Common myeloid progenitor, CD34-positive (primary cell): ENCODE results near the gene DTNB.
"Not testable (repeated sequence)": the region's sequence is repeated elsewhere in the genome, so short reads cannot be mapped to it uniquely, and the experiment has no call there.

Experiments used
- CTCF ChIA-PET: fragments of 350-600 bp; sonication (Branson Sonifier 250); formaldehyde crosslinking; loops from one replicate; lab custom pipeline; 2021; ENCODE audit warnings: antibody characterized with exemption; lab: Charles Lee
- POLR2A ChIA-PET: fragments of 350-600 bp; sonication (Branson Sonifier 250); formaldehyde crosslinking; loops from one replicate; lab custom pipeline; 2021; ENCODE audit warnings: antibody characterized with exemption; lab: Charles Lee
- DNase-seq, 3 donors: peaks; one replicate each; pipeline versions ENCODE4 v3.0.0 to v3.0.0-alpha.2; 2013
- H3K27ac ChIP-seq, 2 experiments: 1 replicate in 1 of 2; 2 replicates in 1 of 2; pipeline ENCODE4 v1.7.0; 2013; ENCODE audit warnings: inconsistent platforms in 2 of 2, low read length in 2 of 2, mild to moderate bottlenecking in 2 of 2, low read depth in 1 of 2, moderate library complexity in 1 of 2; ENCODE audit not compliant: severe bottlenecking in 2 of 2, insufficient read depth in 1 of 2, poor library complexity in 1 of 2
- H3K27me3 ChIP-seq, 5 experiments: replicated peaks in 2 of 5; 1 replicate in 3 of 5; 2 replicates in 2 of 5; pipeline versions ENCODE4 v1.6.1 to v1.7.0; 2013; ENCODE audit warnings: low read length in 4 of 5, mild to moderate bottlenecking in 2 of 5, moderate library complexity in 2 of 5, inconsistent platforms in 1 of 5; ENCODE audit not compliant: insufficient read depth in 5 of 5, control insufficient read depth in 4 of 5
- H3K36me3 ChIP-seq, 4 experiments: 1 replicate in 2 of 4; 2 replicates in 2 of 4; pipeline versions ENCODE4 v1.6.1 to v1.7.0; 2013; ENCODE audit warnings: low read length in 3 of 4, control low read depth in 1 of 4, mild to moderate bottlenecking in 1 of 4; ENCODE audit not compliant: control insufficient read depth in 4 of 4, insufficient read depth in 4 of 4
- H3K4me1 ChIP-seq, 4 experiments: 1 replicate in 3 of 4; 2 replicates in 1 of 4; pipeline versions ENCODE4 v1.6.1 to v1.7.1; 2013; ENCODE audit warnings: low read length in 3 of 4, mild to moderate bottlenecking in 3 of 4, control low read depth in 1 of 4, inconsistent platforms in 1 of 4, moderate library complexity in 1 of 4; ENCODE audit not compliant: control insufficient read depth in 4 of 4, insufficient read depth in 4 of 4; ENCODE audit errors: control extremely low read depth in 1 of 4
- H3K4me3 ChIP-seq, 7 experiments: 1 replicate in 4 of 7; 2 replicates in 3 of 7; pipeline versions ENCODE4 v1.5.1 to v1.7.0; 2013; ENCODE audit warnings: mild to moderate bottlenecking in 7 of 7, low read length in 6 of 7, moderate library complexity in 6 of 7, inconsistent platforms in 2 of 7, low read depth in 2 of 7, control low read depth in 1 of 7; ENCODE audit not compliant: insufficient read depth in 4 of 7, control insufficient read depth in 1 of 7; ENCODE audit errors: extremely low read depth in 1 of 7
- H3K9me3 ChIP-seq, 5 experiments: 1 replicate in 4 of 5; 2 replicates in 1 of 5; pipeline versions ENCODE4 v1.6.1 to v1.7.1; 2013; ENCODE audit warnings: low read length in 4 of 5, mild to moderate bottlenecking in 2 of 5, inconsistent platforms in 1 of 5, low read depth in 1 of 5, moderate library complexity in 1 of 5; ENCODE audit not compliant: control insufficient read depth in 4 of 5, insufficient read depth in 2 of 5; ENCODE audit errors: control extremely low read depth in 1 of 5
- WGBS: methylation state at CpG from one replicate; pipeline ENCODE4 v1.1.5; 2013; ENCODE audit not compliant: insufficient coverage; 5-methylcytosine and 5-hydroxymethylcytosine counted together

The DTNB gene

DNA sequence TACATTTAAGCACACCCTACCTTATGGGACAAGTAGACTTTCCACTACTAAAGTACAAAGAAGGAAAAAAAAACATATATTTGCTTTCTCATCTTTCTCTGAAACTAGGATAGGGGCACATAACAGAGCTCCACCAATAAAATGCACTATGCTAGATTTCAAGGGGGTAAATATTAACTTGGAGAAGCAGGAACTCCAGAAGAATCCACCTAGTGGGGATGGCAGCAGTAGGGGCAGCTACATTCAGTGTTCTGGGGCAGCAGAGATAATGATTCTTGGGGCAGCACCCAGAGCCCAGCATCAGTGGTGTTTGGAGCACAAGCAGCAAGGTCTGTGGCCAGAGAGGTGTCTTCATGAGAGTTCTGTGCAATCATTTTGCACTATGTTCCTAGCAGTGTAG lies 64.7 kb downstream of the DTNB start:
- no peak overlapping the region for H3K27ac ChIP-seq
- DNase-seq: no peak
- no peaks in the 10 kb centered on the region for H3K9me3 ChIP-seq
- ChIA-PET CTCF (interaction anchor here (0.7 to 6.4 kb wide), 11 partner anchors 10 to 575 kb away, joined by 3 to 87 read pairs (median 5); no protein-coding TSS in a partner anchor), POLR2A (no interaction called here)
- no peaks in the 10 kb centered on the region for H3K27me3 ChIP-seq
- H3K4me3 ChIP-seq: no peak overlapping the region
- no peaks in the 10 kb centered on the region for H3K36me3 ChIP-seq
- no peaks in the 10 kb centered on the region for H3K4me1 ChIP-seq

DNA sequence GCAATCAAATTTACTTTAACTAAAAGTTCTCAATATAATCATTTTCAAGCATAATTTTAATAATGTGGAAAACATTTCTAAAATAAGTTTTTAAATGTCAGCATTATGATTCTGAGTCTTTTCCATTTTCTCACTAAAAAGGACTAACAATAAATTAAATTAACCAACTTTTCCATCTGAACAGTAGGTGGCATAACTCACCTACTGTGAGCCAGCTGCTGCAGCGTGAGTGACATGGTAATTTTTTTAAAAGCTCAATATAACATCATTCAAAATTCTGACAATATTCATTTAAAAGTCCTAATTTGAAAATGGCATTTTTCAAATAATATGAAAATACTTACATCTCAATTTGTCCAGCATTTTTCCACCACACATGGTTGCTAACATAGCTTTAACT lies 66.5 kb downstream of the DTNB start:
- H3K27me3 ChIP-seq: no peaks in the 10 kb centered on the region
- ChIA-PET POLR2A (no interaction called here), CTCF (interaction anchor here (0.6 to 6.4 kb wide), 20 partner anchors 8 to 538 kb away, joined by 3 to 87 read pairs (median 5); no protein-coding TSS in a partner anchor)
- peaks cover 0 to 4% (median under 1%) of the 10 kb centered on the region in 4 experiments for H3K4me1 ChIP-seq
- H3K9me3 ChIP-seq: no peaks in the 10 kb centered on the region
- no CpG with 5 or more reads among the region's 1 CpG for WGBS
- DNase-seq: peak; percentile 42 to 72 (median 69)
- H3K27ac ChIP-seq: no peak overlapping the region
- H3K4me3 ChIP-seq: no peak overlapping the region
- no peaks in the 10 kb centered on the region for H3K36me3 ChIP-seq

DNA sequence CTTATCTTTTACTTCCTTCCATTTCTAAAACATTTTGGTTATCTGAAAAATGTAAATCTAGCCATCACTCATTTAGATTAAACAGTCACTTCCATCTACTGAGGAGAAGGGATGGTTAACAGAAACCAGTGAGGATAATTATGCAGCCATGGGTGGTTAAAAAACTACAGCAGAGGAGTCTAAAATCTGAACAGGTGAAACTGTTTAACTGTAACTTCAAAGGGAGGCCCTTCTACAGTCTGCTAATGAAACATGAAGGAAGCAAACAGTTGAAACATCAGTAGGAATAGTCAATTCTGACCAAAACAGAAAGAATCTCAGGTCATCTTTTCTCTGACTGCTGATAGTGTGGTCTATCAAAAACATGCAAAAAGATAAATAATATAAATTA lies 71.0 kb downstream of the DTNB start:
- Histone ChIP-seq H3K4me3 (no peak overlapping the region), H3K9me3 (no peaks in the 10 kb centered on the region), H3K27me3 (no peaks in the 10 kb centered on the region), H3K27ac (no peak overlapping the region), H3K4me1 (peaks cover 0 to 4% (median under 1%) of the 10 kb centered on the region in 4 experiments), H3K36me3 (peaks cover 0 to 2% (median 0%) of the 10 kb centered on the region in 4 experiments)
- no peak for DNase-seq
- ChIA-PET CTCF (interaction anchor here (1.5 kb wide), 1 partner anchor 354 kb away, joined by 3 read pairs; no protein-coding TSS in a partner anchor), POLR2A (no interaction called here)

DNA sequence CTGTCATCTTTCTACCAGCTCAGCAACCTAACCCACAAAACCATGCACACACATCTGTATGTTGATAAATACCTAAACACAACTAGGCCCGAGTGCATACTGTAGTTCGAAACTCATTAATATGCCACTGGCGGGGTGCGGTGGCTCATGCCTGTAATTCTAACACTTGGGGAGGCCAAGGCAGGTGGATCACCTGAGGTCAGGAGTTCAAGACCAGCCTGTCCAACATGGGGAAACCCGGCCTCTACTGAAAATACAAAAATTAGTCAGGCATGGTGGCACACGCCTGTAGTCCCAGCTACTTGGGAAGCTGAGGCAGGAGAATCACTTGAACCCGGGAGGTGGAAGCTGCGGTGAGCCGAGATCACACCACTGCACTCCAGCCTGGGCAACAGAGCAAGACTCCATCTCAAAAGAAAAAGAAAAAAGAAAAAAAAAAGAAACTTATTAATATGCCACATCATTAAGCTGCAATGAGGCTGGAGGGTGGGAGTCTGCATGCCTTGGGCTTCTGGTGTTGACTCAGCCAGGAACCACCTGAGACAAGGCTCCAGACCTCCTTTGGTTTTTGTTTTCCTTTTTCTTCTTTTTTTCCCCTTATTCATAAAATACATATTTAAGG lies 71.6 kb downstream of the DTNB start:
- H3K9me3 ChIP-seq, POLR2A ChIA-PET, H3K4me3 ChIP-seq, H3K36me3 ChIP-seq, H3K27ac ChIP-seq, H3K4me1 ChIP-seq, H3K27me3 ChIP-seq: not testable (repeated sequence)
- CTCF ChIA-PET: interaction anchor here (1.5 kb wide), 1 partner anchor 355 kb away, joined by 3 read pairs; no protein-coding TSS in a partner anchor
- peak in 1 of 3 donors; percentile 36 for DNase-seq
- WGBS: 97% methylated on average over 5 of the region's 9 CpGs

DNA sequence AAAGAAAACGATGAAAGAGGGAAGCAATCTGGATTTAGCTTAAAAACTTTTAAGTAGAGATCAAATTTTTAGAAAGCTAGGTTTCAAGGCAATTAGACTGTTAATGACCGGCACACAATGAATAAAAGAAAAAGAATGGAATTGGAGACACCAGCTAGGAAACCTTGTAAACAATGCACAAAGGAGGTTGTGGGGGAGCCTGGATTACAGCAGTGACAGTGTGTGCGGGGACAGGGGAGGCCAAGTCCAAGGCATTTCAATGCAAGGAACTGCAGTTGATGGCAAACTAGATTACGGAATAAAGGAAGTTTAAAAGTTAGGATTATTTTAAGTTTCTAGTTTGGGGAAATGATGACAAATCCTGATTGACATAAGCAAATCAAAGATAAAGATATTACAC lies 74.5 kb downstream of the DTNB start:
- Histone ChIP-seq H3K27me3 (no peaks in the 10 kb centered on the region), H3K9me3 (no peaks in the 10 kb centered on the region), H3K36me3 (peaks cover 0 to 2% (median 0%) of the 10 kb centered on the region in 4 experiments), H3K4me3 (no peak overlapping the region), H3K4me1 (peaks cover 0 to 7% (median 2%) of the 10 kb centered on the region in 4 experiments), H3K27ac (no peak overlapping the region)
- CTCF ChIA-PET: interaction anchor here (0.6 to 3.1 kb wide), 4 partner anchors 9 to 253 kb away, joined by 3 to 13 read pairs (median 4); no protein-coding TSS in a partner anchor
- 95% methylated on average over 3 of the region's 4 CpGs for WGBS
- POLR2A ChIA-PET: interaction anchor here (0.6 kb wide), 1 partner anchor 102 kb away, joined by 9 read pairs; no protein-coding TSS in a partner anchor
- DNase-seq: no peak

DNA sequence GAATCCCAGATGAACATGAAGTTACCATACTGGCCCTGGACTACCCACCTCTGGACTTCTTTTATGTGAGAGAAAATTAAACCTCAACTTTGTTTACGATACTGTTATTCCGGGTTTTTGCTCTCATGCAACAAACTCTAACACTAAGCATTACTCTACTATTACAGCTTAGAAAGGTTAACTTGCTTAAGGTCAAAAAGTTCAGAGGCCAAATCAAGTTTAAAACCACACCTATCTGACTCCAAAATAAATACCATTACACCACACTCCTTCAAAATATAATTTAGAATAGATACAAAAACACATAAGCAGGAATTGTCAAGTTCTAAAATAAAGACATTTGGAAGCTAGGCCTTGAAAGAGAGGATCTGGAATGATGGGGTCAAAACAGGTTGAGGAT lies 75.0 kb downstream of the DTNB start:
- ChIA-PET POLR2A (no interaction called here), CTCF (interaction anchor here (0.8 to 3.1 kb wide), 4 partner anchors 10 to 21 kb away, joined by 3 to 13 read pairs (median 4); no protein-coding TSS in a partner anchor)
- 100% methylated on average over 2 of the region's 2 CpGs for WGBS

DNA sequence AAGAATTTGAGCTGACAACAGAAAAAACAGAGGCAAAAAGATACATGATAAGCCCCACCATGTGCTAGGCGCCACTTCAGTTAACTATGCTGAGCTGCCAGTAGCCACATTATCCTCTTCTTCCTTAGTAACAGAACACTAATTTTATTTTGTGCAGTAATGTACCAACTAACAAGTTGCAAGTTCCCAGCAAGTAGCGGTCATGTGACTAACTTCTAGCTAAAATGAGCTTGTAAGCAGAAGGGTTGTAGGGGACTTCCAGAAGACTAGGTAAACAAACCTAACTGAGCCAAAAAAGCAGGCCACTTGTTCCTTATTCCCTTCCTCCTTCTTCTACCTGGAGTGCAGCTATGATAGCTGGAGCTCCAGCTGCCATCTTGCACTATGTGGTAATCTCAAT lies 75.5 kb downstream of the DTNB start:
- peaks cover 0 to 10% (median 2%) of the 10 kb centered on the region in 4 experiments for H3K4me1 ChIP-seq
- POLR2A ChIA-PET: no interaction called here
- no peaks in the 10 kb centered on the region for H3K9me3 ChIP-seq
- WGBS: 100% methylated on average over 2 of the region's 2 CpGs
- H3K27me3 ChIP-seq: no peaks in the 10 kb centered on the region
- CTCF ChIA-PET: interaction anchor here (0.8 to 3.1 kb wide), 4 partner anchors 10 to 21 kb away, joined by 3 to 13 read pairs (median 4); no protein-coding TSS in a partner anchor
- DNase-seq: peak in 2 of 3 donors; percentile 28 to 38
- no peak overlapping the region for H3K4me3 ChIP-seq
- peaks cover 0 to 2% (median 0%) of the 10 kb centered on the region in 4 experiments for H3K36me3 ChIP-seq
- no peak overlapping the region for H3K27ac ChIP-seq

More for the DNA sequence above, 75.0 kb downstream of the DTNB start:
- H3K27ac ChIP-seq: no peak overlapping the region
- no peak overlapping the region for H3K4me3 ChIP-seq
- peaks cover 0 to 7% (median 2%) of the 10 kb centered on the region in 4 experiments for H3K4me1 ChIP-seq
- H3K27me3 ChIP-seq: no peaks in the 10 kb centered on the region
- peaks cover 0 to 2% (median 0%) of the 10 kb centered on the region in 4 experiments for H3K36me3 ChIP-seq
- no peak for DNase-seq
- H3K9me3 ChIP-seq: no peaks in the 10 kb centered on the region
